ENCODE results near the gene JAK3. TPM values are rescaled to one million over a fixed set of nuclear protein-coding genes. Genes with fewer than 3 reads are reported as not detected.
A peak's percentile ranks its signal among the peaks of the same experiment; 100 is the strongest.
"Not testable (repeated sequence)": the region's sequence is repeated elsewhere in the genome, so short reads cannot be mapped to it uniquely, and the experiment has no call there.

Gene JAK3
- total RNA-seq, 1 donor from 2014 or later: 4.6 TPM

DNA sequence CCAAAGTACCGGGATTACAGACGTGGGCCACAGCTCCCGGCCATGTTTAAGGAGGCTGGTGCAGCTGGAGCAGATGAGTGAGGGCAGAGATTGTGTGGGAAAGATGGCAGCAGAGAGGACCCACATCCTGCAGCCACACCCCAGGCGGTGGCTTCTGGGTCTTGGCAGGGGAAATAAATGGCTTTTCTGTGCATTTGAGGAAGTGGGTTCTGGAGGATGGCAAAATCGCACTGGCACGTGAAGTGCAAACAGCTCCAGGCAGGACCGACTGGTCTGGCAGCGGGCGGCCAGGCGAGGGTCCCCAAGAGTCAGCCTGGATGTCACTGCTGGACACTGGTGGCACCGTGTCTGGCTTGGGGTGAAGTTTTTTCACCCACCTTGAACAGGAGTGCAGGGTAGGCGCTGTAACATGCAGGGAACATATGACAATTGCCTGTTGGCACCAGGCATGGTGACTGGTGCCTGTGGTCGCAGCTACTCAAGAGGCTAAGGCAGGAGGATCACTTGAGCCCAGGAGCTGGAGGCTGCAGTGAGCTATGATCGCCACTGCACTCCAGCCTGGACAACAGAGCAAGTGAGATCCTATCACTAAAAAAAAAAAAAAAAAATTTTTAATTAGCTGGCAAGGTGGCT, 44.4 kb downstream of the JAK3 start:
- no peak for DNase-seq

GRCh38 chr19:17802137-17802858, 45.5 kb downstream of the JAK3 start:
- DNase-seq: no peak

DNA sequence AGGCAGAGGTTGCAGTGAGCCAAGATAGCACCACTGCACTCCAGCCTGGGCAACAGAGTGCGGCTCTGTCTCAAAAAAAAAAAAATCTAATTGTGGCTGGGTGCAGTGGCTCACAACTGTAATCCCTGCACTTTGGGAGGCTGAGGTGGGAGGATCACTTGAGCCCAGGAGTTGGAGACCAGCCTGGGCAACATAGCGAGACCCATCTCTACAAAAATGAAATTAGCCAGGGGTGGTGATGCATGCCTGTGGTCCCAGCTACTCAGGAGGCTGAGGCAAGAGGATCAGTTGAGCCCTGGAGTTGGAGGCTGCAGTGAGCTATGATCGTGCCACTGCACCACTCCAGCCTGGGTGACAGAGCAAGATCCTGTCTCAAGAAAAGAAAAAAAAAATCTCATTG, 49.2 kb downstream of the JAK3 start:
- not testable (repeated sequence) for DNase-seq

DNA sequence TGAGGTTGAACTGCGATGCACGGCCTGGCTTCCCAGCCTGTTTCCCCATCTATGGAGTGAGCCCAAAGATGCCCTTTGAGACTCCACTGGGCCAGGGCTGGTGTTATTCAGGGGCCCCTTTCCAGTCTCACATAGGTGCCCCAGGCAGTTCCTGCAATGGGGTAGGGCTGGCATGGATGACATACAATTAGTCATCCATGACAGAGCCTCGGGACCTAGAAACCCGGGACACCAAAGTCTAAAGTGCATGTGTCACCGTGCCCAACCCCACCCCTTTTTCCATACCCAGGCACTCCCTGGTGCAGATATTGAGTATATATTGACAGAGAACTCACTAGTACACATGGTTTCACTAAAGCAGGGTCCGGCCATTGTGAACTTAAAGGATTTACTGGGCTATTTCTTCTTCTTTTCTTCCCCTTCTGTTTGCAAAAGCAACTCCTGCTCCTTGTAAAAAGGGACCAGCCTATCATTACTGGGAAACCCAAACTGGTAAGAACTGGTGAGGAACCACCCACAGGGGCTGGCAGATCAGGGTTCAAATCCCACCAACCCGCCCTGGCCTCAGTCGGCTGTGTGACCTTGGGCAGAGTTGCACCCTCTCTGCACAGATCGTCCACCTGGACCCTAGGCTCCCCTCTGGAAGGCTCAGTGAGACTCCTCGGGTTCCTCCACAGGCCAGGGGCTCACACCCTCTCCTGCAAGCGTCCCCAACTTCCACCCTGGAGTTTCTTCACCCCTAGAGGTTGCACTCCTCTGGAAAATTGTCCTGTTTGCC, 50.2 kb downstream of the JAK3 start:
- DNase-seq: no peak

- no peak for DNase-seq
Measured at GRCh38 chr19:17796838-17797423, 50.9 kb downstream of the JAK3 start.

DNA sequence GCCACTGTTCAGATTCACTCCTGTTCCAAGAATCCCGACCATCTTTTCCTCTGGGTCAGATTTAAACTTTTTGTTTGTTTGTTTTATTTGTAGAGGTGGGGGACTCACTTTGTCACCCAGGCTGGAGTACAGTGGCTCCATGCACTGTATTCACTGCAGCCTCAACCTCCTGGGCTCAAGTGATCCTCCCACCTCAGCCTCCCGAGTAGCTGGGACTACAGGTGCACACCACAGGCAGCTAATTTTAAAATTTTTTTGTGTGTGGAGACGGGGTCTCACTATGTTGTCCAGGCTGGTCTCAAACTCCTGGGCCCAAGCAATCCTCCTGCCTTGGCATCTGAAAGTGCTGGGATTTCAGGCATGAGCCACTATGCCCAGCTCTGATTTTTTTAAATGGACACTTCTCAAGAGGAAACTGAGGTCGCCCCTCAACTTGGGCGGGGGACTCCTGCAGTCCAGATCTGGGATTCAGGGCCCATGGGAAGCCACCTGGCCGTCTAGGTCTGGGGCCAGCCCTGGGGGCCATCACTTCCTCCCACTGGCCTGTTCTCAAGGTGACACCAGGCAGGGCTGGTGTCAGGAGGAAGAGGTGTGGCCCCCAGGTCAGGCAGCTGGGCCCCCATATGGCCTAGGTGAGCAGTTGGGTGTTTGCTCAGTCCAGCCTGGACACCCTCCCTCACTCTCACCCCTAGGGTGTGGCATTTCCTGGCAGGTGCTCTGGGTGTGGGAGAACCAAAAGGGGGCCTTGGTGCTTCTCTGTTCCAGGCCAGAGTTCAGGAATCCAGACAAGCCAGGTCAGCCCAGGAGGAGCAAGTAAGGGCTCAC, 51.6 kb downstream of the JAK3 start:
- no peak for DNase-seq

DNA sequence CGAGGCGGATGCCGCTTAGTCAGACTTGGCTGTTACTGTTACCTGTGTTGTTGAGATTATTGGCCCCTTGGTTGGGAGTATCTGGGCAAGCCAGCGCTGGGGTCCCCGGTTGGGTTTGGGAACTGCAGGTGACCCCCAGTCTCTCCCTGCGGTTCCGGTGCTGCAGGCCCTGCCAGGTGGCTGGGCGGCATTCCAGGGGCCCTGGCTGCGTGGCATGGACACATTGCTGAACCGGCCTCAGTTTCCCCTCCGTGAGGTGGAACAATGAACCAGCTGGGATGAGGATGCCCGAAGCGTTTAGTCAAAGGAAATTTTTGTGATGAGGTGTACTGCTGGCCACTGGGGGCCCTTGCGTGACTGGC, 52.3 kb downstream of the JAK3 start:
- DNase-seq: no peak

DNA sequence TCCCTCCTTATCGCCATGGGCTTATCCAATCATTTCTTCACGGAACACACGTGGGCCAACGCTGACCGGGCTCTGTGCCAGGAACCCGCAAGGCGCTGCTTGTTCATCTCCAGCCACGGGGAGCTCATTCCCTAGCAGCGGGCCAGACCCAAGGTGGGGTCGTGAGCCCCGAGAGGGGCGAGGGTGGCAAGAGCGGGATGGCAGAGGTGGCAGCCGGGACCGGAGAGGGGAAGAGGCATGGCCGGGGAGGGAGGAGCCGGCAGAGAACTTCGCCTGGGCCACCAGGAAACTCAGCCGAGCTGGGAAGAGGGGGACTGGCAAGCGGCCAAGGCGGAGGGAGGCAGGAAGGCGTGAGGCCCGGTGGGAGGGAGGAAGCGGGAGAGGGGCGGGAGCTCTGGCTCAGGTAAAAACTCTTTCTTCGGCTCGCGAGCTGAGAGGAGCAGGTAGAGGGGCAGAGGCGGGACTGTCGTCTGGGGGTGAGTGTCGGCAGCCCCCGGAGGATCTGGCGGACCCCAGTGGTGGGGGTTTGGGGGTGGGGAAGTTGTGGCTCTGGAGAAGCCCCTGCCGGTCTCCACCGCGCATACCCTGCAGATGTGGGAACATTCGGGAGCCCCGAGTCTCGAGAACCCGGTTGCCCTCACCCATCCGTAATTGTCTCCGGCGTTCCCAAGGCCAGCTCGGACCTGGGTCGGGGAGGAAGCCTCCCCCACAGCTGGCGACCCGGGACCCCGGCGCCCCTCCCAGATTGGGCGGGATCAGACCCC, 52.9 kb downstream of the JAK3 start, which contains the start of gene B3GNT3:
Gene B3GNT3 (plus strand): TSS at position 408 of the 764 bp plus-strand sequence. CDS start 12,670 bp downstream, outside the sequence.
- peak; percentile 32 for DNase-seq

- no peak for DNase-seq
Measured at GRCh38 chr19:17794412-17794730, 53.4 kb downstream of the JAK3 start.

DNA sequence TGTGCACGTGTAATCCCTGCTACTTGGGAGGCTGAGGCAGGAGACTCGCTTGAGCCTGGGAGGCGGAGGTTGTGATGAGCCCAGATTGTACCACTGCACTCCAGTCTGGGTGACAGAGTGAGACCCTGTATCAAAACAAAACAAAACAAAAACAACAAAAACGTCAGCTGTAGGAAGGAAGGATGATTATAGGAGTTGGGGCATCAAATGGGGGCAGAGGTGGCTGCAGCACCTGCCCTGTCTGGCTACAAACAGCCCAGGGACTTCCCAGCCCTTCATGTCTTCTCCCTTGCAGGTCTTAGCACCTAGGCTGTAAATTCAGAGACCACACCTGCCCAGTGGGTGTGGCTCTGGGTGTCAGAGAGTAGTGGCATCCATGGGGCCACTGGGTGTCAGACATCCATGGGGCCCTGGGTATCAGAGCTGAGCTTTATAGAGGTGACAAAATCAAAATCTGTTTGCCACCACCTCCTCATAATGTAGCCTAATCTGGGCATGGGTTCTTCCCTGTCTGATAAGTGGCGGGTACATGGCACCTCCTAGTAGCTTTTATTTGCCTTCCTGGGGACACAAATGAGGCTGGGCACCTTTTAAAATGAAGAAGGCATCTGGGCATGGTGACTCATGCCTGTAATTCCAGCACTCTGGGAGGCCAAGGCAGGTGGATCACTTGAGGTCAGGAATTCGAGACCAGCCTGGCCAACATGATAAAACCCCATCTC, 57.6 kb downstream of the JAK3 start:
- DNase-seq: no peak

GRCh38 chr19:17788632-17789031, 59.1 kb downstream of the JAK3 start:
- DNase-seq: no peak

- no peak for DNase-seq
Measured at GRCh38 chr19:17787274-17787913, 60.4 kb downstream of the JAK3 start.

DNA sequence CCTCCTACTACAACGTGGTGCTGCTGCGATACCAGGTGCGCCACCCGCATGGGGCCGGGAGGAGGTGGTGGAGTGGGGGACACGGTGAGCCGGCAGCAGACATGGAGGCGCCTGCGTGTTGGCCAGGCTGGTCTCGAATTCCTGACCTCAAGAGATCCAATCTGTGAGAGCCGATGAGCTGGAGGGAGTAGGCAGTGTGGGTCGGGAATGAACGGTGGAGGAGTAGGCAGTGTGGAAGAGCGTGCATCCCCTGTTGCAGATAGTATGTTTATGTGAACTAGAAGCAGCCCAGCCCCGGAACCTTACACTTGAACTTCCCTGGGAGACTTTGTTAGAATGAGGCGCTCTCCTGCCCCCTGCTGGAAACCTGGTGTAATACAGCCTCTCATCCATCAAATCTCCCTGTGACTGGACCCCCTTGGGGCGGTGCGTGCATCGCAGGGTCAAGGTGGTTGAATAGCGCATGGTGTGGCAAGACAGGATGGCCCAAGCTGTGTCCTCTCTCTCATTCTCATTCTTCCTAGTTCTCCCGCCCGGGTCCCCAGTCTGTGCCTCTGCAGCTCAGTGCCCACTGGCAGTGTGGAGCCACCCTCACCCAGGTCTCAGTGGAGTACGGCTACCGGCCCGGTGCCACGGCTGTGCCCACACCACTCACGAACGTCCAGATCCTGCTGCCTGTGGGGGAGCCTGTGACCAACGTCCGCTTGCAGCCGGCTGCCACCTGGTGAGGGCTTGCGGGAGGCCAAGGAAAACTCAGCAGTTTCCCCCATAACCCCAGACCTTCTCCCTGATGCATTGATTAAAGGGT, 63.4 kb downstream of the JAK3 start:
- peak; percentile 84 for DNase-seq

DNA sequence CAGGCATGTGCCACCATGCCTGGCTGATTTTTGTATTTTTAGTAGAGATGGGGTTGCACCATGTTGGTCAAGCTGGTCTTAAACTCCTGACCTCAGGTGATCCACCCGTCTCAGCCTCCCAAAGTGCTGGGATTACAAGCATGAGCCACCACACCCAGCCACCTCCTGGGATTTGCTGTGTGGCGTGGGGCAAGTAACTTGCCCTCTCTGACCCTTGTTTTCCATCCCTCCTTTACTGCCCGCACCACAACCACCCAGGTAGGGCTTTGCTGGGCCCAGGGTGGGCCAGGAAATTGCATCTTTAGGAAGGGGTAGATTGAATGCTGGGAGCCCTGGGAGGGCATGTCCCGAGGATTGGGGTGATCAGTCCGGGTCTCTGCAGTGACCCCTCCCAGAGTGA, 64.1 kb downstream of the JAK3 start:
- not testable (repeated sequence) for DNase-seq

GRCh38 chr19:17780781-17781180, 67.0 kb downstream of the JAK3 start:
- DNase-seq: no peak

DNA sequence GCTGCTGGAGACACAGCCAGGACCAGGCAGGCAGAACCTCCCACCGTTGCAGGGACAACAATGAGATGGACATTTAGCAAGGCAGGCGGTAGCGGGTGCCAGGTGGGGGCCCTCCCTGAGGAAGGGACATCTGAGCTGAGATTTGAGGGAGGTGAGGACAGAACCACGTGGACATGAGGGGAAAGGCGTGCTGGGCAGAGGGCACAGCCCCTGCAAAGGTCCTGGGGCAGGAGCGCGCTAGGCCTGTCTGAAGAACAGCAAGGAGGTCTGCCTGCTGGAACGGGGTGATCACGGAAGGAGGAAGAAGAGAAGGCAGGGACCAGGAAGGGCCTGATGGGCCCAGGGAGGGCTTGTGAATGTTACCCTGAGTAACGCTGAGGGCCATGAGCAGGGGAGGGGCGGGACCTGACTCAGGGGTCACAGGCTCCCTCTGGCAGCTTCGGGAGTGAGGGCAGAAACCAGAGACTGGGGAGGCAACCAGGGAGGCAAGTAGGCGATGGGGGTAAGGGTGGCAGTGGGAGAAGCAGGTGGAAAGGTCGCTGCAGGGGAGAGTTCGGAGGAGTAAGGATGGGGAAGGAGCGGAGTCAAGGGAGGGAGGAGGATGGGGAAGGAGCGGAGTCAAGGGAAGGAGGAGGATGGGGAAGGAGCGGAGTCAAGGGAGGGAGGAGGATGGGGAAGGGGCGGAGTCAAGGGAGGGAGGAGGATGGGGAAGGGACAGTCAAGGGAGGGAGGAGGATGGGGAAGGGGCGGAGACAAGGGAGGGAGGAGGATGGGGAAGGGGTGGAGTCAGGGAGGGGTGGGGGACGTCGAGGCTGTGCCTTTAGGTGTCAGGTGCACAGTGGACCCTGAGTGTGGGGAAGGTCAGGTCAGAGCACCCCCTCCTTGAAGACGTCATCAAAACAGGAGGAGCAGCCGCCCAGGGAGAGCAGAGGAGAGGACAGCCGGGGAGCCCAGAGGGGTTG, 68.5 kb downstream of the JAK3 start:
- DNase-seq: peak; percentile 32

DNA sequence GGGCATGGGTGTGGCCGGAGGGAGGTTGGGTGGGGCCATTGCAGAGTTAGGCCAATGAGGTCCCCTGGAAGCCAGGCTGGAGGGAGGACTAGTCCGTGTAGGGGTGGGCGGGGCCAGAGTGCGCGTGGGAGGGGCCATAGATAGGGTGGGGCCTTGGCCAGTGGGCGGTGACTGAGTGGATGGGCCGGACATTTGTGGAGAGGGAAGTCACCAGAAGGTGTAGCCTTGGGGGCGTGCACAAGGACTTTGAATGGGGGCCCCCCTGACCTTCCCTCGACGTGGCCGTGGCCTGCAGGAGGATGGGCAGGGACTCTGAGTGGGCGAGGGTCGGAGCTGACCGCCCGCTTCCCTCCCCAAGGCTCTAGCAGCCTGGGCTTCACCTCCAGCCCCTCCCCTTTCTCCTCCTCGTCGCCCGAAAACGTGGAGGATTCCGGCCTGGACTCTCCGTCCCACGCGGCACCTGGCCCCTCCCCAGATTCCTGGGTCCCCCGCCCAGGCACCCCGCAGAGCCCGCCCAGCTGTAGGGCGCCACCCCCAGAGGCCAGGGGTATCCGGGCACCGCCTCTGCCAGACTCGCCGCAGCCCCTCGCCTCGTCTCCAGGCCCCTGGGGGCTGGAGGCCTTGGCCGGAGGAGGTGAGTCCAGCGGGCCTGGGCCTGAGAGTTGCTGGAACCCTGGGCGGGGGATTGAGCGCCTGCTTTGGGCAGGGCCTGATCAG, 69.4 kb downstream of the JAK3 start:
- DNase-seq: no peak
